NCI-H82 (cell line): ENCODE measurements around the gene MYBBP1A.

ENCODE experiments used
- DNase-seq: peaks from one replicate; lab custom pipeline; 2025; lab: John Stamatoyannopoulos, UW

Gene MYBBP1A

DNA sequence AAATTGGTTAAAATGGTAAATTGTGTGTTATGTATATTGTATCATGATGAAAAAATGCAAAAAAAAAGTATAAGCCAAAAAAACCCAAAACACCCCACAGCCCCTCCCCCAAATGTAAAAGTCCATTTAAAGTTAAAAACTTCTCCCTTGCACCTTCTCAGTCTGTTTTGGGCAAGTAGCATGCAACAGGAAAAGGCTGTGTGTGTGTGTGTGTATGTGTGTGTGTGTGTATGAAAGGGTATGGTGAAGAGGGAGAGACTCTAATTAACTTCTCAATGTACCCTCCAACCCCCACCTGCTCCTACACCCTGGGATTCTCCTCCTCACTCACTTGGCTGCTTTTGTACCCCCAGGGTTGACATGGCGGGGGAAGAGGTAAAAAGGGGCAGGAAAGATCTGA lies 14.4 kb upstream of the MYBBP1A start:
- DNase-seq = no peak

GRCh38 chr17:4566785-4567184 lies 11.6 kb upstream of the MYBBP1A start:
- DNase-seq = peak; percentile 92

- DNase-seq = peak; percentile 96
These were observed 10.3 kb upstream of the MYBBP1A start for GRCh38 chr17:4565209-4566141.

- DNase-seq = no peak
These were observed 7.1 kb upstream of the MYBBP1A start for GRCh38 chr17:4562015-4562969.

DNA sequence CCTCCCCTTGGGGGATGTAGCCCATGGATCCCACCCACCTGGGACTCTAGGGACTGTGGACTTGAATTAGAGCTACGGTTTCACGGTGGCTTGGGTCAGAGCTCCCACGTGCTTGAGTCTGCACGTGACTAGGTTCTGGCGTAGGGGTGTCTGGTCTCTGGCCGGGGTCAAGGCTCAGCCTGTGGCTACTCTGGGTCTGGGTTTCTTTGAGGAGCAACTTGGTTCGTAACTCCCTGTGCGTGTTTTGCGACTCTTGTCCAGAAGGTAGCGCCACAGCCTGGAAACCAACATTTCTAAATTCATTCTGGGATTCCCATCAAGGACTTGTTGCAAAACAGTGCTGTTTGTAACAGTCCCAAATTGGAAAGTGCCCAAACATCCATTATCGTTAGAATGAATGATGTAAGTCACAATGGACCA lies 5.7 kb upstream of the MYBBP1A start:
- DNase-seq = no peak

- DNase-seq = no peak
These were observed 5.2 kb upstream of the MYBBP1A start, which contains the start of gene GGT6 for GRCh38 chr17:4560421-4560820. TSS of gene GGT6 (minus strand) at chr17:4560577. CDS start at chr17:4560521, 56 bp downstream.

- no peak for DNase-seq
These were observed 4.8 kb upstream of the MYBBP1A start for GRCh38 chr17:4559966-4560365.

DNA sequence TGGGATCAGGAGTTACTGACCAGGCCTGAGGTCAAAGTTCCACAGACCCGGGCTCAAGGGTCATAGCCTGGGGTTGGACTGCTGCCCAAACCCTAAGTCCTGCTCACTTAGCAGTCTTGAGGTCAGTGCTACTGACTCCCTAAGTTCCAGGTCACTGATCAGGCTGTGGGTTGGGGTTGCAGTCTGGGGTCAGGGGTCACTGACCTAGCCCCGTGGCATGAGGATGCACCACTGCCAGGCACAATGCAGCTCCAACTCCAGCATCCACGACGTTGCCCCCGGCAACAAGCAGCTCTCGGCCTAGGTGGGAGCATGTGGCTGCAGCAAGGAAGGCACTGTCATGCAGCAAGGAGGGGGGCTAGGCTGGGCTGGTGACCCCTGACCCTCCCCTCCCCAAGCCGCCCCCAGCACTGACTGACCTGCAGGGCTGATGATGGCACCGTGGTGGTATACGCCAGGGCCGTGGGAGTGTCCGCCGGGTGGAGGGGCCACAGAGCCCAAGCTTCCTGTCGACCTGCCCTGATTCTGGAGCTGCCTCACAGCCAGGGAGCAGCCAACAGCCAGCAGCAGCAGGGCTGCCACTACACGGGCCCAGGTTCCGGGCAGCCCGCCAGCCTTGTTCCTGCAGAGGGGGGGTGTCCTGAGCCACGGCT lies 4.1 kb upstream of the MYBBP1A start:
- no peak for DNase-seq

GRCh38 chr17:4558347-4558971 lies 3.3 kb upstream of the MYBBP1A start:
- DNase-seq = no peak

GRCh38 chr17:4557626-4558346 lies 2.6 kb upstream of the MYBBP1A start:
- DNase-seq = no peak

DNA sequence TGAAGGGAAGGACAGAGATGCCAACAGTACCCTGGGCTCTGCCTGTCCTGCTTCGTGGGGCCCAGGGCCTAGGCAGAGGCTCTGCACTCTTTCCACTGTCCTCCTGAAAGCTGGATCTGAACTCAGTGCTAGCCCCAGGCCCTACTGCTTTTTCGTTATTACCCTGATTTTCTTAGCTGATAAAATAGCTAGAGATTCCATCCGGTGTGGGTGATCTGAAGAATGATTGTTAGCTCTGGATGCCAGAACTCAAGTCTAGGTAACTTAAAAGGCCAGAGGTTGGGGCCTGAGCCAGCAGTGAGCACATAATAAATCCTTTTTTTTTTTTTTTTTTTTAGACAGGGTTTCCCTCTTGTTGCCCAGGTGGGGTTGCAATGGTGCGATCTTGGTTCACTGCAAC lies 1.8 kb upstream of the MYBBP1A start:
- no peak for DNase-seq

DNA sequence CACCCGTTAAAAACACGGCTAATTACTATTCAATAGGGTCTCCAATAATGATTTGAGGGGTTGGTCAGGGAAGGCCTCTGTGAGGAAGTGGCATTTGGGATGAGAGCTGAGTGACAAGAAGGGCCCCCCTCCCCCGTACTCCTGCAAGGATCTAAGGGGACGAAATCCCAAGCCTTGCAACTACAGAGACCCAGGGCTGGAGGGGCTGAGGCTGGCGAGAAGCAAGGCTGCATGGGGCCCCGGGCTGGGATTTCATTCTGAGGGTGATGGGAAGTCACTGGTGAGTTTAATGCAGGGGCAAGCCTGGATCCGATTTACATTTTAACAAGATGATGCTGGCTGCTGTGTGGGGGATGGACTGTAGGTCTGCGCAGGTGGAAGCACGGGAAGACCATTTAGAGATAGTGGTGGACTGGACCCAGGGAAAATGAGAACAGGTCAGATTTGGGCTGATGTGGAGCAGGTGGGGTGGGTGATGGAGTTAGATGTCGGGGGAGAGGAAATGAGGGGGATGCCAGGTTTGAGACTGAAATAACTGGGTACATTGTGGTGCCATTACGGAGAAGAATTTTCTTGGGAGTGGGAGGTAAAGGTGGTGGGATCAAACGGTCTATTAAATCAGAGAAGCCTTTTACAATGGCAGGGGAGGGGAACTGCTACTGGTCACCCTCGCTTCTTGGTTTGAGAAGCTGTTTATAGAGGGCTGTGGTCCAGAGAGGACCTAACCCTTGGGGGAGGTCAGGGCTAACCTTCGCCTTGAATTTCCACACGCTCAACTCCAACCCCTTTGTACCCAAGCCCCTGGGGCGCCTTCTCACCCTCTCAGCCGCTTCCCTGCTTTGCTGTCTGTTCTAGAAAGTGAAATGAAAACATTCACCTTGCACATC lies 932 bp upstream of the MYBBP1A start:
- DNase-seq = peak; percentile 89

DNA sequence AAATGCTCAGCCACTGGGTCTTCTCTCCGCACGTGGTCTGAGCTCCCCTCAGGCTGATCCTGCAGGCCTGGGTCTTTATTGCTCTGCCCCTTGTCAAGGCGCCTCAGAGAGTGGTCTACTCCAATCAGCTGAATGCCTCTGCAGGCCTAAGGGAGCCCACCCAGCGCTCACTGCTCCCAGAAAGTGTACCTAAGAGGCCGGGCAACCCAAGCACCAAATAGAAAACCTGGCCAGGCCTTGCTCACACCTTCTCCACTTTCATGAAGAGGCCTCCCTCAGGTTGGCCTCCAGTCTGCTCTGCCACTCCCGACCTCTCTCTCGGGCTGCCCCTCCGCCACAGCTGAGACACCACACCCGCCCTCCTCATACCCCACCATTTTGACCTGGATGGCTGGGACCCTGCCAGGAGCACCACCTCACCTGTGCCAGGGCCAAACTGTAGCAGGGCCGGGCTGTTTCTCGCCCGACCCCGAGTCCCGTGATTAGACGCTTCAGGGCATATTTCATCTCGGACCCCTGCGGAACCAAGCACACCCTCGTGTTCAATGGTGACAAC lies 665 bp downstream of the MYBBP1A start:
- DNase-seq = peak; percentile 42

- no peak for DNase-seq
These were observed 1.5 kb downstream of the MYBBP1A start for GRCh38 chr17:4553669-4554068.

DNA sequence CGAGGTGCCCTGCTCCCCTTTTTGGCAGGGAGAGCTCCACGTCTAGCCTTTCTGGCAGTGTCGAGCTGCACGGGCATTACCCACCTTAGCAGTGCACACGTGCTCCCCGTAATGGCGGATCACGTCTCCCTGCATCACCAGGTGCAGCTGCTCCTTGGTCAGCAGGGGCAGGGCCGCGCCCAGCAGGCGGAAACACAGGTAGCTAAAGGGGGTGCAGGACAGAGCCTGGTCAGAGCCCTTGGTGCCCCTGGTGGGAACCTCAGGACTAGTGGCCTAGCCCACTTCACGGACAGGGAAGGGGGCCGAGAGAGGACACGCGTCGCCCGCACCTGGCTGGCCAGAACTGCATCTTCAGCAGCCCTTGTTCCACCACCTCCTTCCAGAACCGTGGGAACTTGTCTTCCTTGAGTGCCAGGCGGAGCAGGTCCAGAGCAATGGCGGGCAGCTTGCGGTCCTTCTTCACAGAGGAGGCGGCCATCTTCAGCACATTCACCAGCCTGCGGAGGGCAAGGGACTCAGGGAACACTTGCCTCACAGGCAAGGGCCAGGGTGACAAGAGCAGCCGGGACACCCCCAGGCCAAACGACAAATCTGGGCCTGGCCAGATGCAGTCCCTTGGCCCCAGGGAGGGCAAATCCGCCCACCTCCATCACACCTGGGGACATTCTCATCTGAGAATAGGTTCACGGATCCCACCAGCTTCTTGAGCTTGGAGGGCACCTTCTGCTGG lies 3.2 kb downstream of the MYBBP1A start:
- no peak for DNase-seq

GRCh38 chr17:4551141-4551540 lies 4.0 kb downstream of the MYBBP1A start:
- peak; percentile 44 for DNase-seq

DNA sequence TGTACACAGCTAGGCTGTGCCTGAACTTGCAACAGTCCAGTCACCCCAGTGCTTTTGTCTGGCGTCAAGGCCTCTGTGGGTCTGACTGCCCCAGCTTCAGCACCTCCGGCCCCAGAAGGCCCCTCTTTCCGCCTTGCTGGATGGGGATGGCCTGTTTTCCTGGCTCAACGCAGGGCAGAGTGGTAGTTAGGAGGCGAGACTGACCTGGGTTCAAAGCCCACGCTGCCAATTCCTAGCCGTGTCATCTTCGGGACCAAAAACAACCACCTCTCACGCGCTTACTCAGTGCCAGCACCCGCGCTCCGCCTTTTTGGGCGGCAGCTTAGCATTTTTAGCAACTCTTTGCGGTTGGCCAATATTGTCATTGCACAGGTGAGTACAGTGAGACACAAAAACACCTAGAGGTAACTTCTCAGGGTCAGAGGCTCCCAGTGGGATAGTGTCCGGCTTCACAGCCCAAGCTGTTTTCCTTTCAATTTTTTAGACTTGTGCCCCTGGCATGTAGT lies 4.6 kb downstream of the MYBBP1A start:
- no peak for DNase-seq

DNA sequence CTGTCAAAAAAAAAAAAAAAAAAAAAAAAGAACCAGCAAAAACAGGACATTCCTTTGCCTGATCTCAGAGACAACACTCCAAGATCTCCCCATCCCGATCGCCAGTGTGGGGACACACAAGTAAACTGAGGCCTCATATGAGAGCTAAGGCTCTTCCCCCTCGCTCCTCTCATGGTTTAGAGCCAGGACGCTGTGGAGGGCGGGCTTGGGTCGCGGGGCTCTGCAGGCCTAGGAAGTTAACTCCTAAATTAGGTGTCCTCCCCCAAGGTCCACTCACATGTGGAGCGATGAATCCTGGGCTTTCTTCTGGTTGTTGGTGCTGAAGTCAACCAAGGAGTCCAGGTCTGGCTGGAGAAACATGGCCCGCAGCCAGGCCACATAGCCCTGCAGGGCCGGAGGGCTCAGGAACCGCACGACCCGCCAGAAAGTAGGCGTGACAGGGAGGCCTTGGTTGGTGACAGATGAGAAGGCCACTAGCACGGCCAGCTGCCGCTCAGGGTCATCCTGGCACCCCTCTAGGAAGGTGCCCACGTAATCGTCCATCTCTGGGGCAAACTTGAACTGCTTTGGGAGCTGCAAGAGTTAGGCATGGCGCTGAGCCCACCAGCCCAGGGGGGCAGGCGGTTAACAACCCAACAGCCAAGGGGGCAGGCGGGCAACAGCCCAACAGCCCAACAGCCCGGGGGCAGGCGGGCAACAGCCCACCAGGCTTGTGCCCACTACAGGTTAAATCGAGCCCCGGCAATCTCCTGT lies 5.2 kb downstream of the MYBBP1A start:
- DNase-seq = no peak
